22Rv1 (cell line): ENCODE results near the gene CRHR2.

ENCODE experiments used
- H3K27ac ChIP-seq: fragments of 450-650 bp; 2 replicates; pipeline ENCODE4 v1.5.1; 2017
- CTCF ChIP-seq: fragments of 450-650 bp; IDR thresholded peaks from 2 replicates; pipeline ENCODE4 v1.5.1; 2017; ENCODE audit warnings: mild to moderate bottlenecking
- ZFX ChIP-seq: fragments of 450-650 bp; IDR thresholded peaks from 2 replicates; pipeline ENCODE4 v1.6.1; 2017; ENCODE audit warnings: antibody characterized with exemption, borderline replicate concordance

Gene CRHR2

DNA sequence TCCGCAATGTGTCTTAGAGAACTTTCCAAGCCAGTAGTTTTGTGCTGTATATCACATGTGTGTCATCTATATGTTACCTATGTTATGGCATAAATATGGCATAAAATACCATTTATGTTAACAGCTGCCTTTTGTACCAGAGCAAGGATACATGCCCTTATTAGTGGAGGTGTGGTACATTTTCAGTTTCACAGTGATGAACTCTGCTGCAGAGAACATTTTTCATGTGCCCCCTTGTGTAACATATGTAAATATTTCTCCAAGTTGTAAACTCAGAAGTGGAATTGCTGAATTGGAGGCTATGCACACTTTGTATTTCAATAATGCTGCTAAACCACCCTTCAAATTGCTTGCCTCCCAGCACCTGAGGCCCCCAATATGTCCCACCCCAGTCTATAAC lies 31.9 kb upstream of the CRHR2 start:
- TF ChIP-seq ZFX (no peak), CTCF (no peak)
- H3K27ac ChIP-seq = no peak overlapping the region

DNA sequence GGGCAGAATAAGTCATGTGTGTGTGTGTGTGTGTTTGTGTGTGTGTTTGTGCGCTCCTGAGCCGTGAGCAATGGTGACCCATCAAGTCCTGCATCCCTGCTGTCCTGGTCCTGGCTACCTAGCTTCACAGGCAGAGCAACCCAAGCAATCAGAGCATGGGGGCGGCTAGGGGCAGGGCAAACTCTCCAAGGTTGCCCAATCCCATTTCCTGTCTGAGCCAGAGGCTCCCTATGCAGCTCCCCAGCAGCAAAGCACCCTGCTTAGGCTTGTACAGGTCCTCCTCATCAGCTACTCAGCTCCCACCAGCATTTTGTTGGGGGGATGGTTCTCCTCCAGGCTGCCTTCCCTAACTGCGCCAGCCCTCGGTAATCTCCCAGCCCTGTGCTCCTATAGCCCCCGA lies 31.1 kb upstream of the CRHR2 start:
- TF ChIP-seq ZFX (no peak), CTCF (no peak)
- H3K27ac ChIP-seq = no peak overlapping the region

DNA sequence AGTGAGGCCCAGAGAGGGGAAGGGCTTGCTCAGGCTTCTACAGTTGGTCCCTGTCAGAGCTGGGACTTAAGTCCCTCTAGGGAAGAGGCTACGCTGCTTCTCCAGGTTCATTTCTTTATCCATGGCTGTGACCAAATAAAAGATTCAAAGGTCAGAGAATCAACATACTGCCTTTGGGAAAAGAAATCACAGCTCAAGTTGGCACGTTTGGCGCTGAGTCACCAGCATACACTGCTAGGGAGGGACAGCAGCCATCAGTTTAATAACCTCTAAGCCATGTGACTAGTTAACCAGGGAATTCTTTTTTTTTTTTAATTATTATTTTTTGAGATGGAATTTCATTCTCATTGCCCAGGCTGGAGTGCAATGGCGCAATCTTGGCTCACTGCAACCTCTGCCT lies 28.4 kb upstream of the CRHR2 start:
- TF ChIP-seq ZFX (no peak), CTCF (no peak)
- H3K27ac ChIP-seq = no peak overlapping the region

DNA sequence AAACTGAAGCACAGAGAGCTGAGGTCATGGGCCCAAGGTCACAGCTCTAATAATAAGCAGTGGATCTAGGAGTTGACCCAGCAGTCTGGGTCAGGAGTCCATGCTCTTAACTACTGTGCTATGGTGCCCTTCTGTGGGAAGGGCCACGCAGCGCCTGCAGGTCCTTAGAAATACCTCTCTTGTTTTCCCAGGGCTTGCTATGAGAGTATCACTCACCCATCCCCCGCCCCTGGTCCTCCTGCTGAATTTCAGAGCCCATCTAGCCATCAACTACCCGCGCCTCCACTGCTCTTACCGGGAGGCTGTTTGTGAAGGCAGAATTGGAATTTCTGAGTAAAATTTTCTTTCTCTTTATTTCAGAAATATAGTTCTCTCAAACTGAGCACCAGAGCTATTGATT lies 27.3 kb upstream of the CRHR2 start:
- no peak overlapping the region for H3K27ac ChIP-seq
- no peak for TF ChIP-seq ZFX

GRCh38 chr7:30708983-30709382 lies 26.7 kb upstream of the CRHR2 start:
- no peak overlapping the region for H3K27ac ChIP-seq
- TF ChIP-seq CTCF (no peak), ZFX (no peak)

DNA sequence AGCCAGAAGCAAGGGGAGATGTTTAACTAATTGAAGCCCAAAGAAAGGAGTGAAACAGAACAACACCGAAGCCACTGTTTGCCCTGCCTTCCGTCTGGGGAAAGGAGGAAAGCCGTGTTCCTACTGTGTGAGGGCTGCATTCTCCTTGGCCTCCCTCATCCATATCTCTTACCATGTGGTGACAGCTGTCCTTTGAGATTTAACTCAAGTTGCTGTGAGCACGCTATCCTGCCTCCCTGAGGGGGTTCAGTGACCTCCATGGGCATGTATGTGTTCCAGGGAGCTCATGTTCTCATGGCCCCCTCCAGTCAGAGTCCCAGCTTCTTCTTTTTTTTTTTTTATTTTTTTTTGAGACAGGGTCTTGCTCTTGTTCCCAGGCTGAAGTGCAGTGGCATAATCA lies 26.2 kb upstream of the CRHR2 start:
- H3K27ac ChIP-seq = no peak overlapping the region
- TF ChIP-seq CTCF = no peak
- TF ChIP-seq ZFX = no peak

- H3K27ac ChIP-seq = no peak overlapping the region
- TF ChIP-seq ZFX (no peak), CTCF (no peak)
Observed at GRCh38 chr7:30707391-30708357, 25.4 kb upstream of the CRHR2 start.
